CD14-positive monocyte (primary cell): Measurements from ENCODE around the gene GTF2H1. TPM values are rescaled to one million over a fixed set of nuclear protein-coding genes. Genes with fewer than 3 reads are reported as not detected.
"Not testable (repeated sequence)": the region's sequence is repeated elsewhere in the genome, so short reads cannot be mapped to it uniquely, and the experiment has no call there.

ENCODE experiments used
- DNase-seq, 3 donors: peaks; one replicate each; pipeline ENCODE4 v3.0.0-alpha.2; 2011 to 2022
- H2AFZ ChIP-seq: 2 replicates; pipeline ENCODE4 v1.6.0; 2012; ENCODE audit warnings: mild to moderate bottlenecking, low read depth, low read length, inconsistent platforms; ENCODE audit not compliant: insufficient read depth, poor library complexity, severe bottlenecking
- H3K27ac ChIP-seq, 2 donors: 1 replicate in 1 of 2; 2 replicates in 1 of 2; pipeline ENCODE4 v1.5.1; 2012 to 2013; ENCODE audit warnings: low read length in 2 of 2, control low read depth in 1 of 2, inconsistent platforms in 1 of 2, low read depth in 1 of 2, mild to moderate bottlenecking in 1 of 2
- H3K27me3 ChIP-seq, 2 donors: one replicate each; pipeline versions ENCODE4 v1.6.0 to v1.6.1; 2011 to 2013; ENCODE audit warnings: low read length in 2 of 2; ENCODE audit not compliant: control insufficient read depth in 2 of 2, insufficient read depth in 2 of 2
- H3K36me3 ChIP-seq, 2 donors: replicated peaks in 1 of 2; 1 replicate in 1 of 2; 2 replicates in 1 of 2; pipeline versions ENCODE4 v1.5.1 to v1.6.1; 2012 to 2013; ENCODE audit warnings: low read length in 2 of 2, control low read depth in 1 of 2, inconsistent platforms in 1 of 2, mild to moderate bottlenecking in 1 of 2; ENCODE audit not compliant: insufficient read depth in 2 of 2, control insufficient read depth in 1 of 2
- H3K4me1 ChIP-seq, 2 donors: 1 replicate in 1 of 2; 2 replicates in 1 of 2; pipeline versions ENCODE4 v1.5.1 to v1.6.1; 2012 to 2013; ENCODE audit warnings: low read length in 2 of 2, control low read depth in 1 of 2, inconsistent platforms in 1 of 2, mild to moderate bottlenecking in 1 of 2, moderate library complexity in 1 of 2; ENCODE audit not compliant: insufficient read depth in 2 of 2, control insufficient read depth in 1 of 2
- H3K4me2 ChIP-seq: replicated peaks from 2 replicates; pipeline ENCODE3; 2012; ENCODE audit warnings: low read length, moderate library complexity, mild to moderate bottlenecking; ENCODE audit not compliant: poor library complexity, severe bottlenecking; ENCODE audit errors: extremely low read depth
- H3K4me3 ChIP-seq, 3 experiments: fragments of 200-600 bp in 1 of 3; sonication (generic) in 1 of 3; replicated peaks in 1 of 3; 1 replicate in 2 of 3; 2 replicates in 1 of 3; pipeline ENCODE4 v1.5.1; 2011 to 2013; ENCODE audit warnings: low read length in 3 of 3, mild to moderate bottlenecking in 3 of 3, control low read depth in 2 of 3, low read depth in 2 of 3, inconsistent platforms in 1 of 3, moderate library complexity in 1 of 3
- H3K79me2 ChIP-seq: 2 replicates; pipeline ENCODE4 v1.6.0; 2012; ENCODE audit warnings: mild to moderate bottlenecking, control low read depth, inconsistent platforms, low read length, moderate library complexity; ENCODE audit not compliant: insufficient read depth
- H3K9ac ChIP-seq: 2 replicates; pipeline ENCODE4 v1.6.0; 2017; ENCODE audit warnings: low read length, mild to moderate bottlenecking; ENCODE audit not compliant: insufficient read depth, poor library complexity, severe bottlenecking
- H3K9me3 ChIP-seq, 2 donors: replicated peaks in 1 of 2; 1 replicate in 1 of 2; 2 replicates in 1 of 2; pipeline versions ENCODE4 v1.5.1 to v1.6.1; 2012 to 2013; ENCODE audit warnings: low read length in 2 of 2, control low read depth in 1 of 2; ENCODE audit not compliant: control insufficient read depth in 1 of 2, insufficient read depth in 1 of 2
- H4K20me1 ChIP-seq: 2 replicates; pipeline ENCODE4 v1.6.0; 2012; ENCODE audit warnings: mild to moderate bottlenecking, low read length, control low read depth, moderate library complexity; ENCODE audit not compliant: insufficient read depth
- H3K27ac Mint-ChIP-seq, 7 donors: one replicate each; pipeline ENCODE4 v1.8.0; 2020; ENCODE audit warnings: mild to moderate bottlenecking in 7 of 7, mixed read lengths in 7 of 7, moderate library complexity in 6 of 7, inconsistent platforms in 2 of 7
- H3K27me3 Mint-ChIP-seq, 3 donors: one replicate each; pipeline ENCODE4 v1.8.0; 2021 to 2022; ENCODE audit warnings: low read depth in 3 of 3, mild to moderate bottlenecking in 3 of 3, mixed read lengths in 3 of 3, moderate library complexity in 3 of 3, inconsistent platforms in 1 of 3
- H3K36me3 Mint-ChIP-seq, 2 donors: one replicate each; pipeline ENCODE4 v1.8.0; 2020; ENCODE audit warnings: mixed read lengths in 2 of 2, inconsistent platforms in 1 of 2, mild to moderate bottlenecking in 1 of 2
- H3K4me1 Mint-ChIP-seq: one replicate; pipeline ENCODE4 v1.8.0; 2020; ENCODE audit warnings: mild to moderate bottlenecking, mixed read lengths
- H3K4me3 Mint-ChIP-seq, 2 donors: one replicate each; pipeline ENCODE4 v1.8.0; 2020; ENCODE audit warnings: mild to moderate bottlenecking in 2 of 2, mixed read lengths in 2 of 2, moderate library complexity in 1 of 2
- H3K9me3 Mint-ChIP-seq, 7 donors: one replicate each; pipeline ENCODE4 v1.8.0; 2020 to 2022; ENCODE audit warnings: mixed read lengths in 7 of 7, mild to moderate bottlenecking in 6 of 7, moderate library complexity in 6 of 7, inconsistent platforms in 2 of 7
- WGBS: methylation state at CpG from one replicate; pipeline ENCODE4 v1.1.5; 2013; ENCODE audit warnings: missing lambda C conversion rate; ENCODE audit not compliant: insufficient coverage; 5-methylcytosine and 5-hydroxymethylcytosine counted together
- intact Hi-C, 2 donors: fragments of 100-400 bp; cut with micrococcal nuclease; formaldehyde crosslinking; loops; one replicate each; pipeline versions ENCODE4 v1.15.0 to v1.15.1; 2023
- polyA plus RNA-seq, 3 donors: library from polyadenylated mRNA; depleted of rRNA in 1 of 3; unstranded in 2 of 3; stranded (reverse) in 1 of 3; fragments of 300-500 nt in 2 of 3; fragments of >200 nt in 1 of 3; fragmentation: Illumina TruSeq in 2 of 3; gene quantifications; 1 replicate in 2 of 3; 2 replicates in 1 of 3; pipeline ENCODE4 v1.2.3, GENCODE V29; 2012 to 2021
- TF ChIP-seq, protein P1 (sequence below): fragments of 200-600 bp; IDR thresholded peaks from one replicate; pipeline ENCODE4 v1.8.0; 2022; ENCODE audit warnings: antibody characterized with exemption, mild to moderate bottlenecking

GTF2H1 gene
- polyA plus RNA-seq, 3 donors: 23.0 to 26.6 (median 26.2) TPM

GRCh38 chr11:18395735-18396504, 73.6 kb downstream of the GTF2H1 start:
- peak overlapping the region; percentile 94 to 98 (median 96) for H3K27ac Mint-ChIP-seq
- intact Hi-C loops: loop anchor here (2.0 to 10.0 kb wide), 6 partner anchors 73 to 239 kb away; partner anchors contain the start of genes GTF2H1 (in 2 of the 2), HPS5 (in 2 of the 2), SPTY2D1 (in 2 of the 2) and SAA2 (in 1 of the 2)
- Histone ChIP-seq H3K27me3 (no peaks in the 10 kb centered on the region), H3K27ac (peak overlapping the region; percentile 90 to 95), H2AFZ (peak overlapping the region; percentile 69), H4K20me1 (peaks cover 56% of the 10 kb centered on the region), H3K36me3 (peaks cover 36 to 43% of the 10 kb centered on the region in 2 donors), H3K4me3 (peak overlapping the region; percentile 78 to 93 (median 92)), H3K4me2 (peak overlapping the region; percentile 98), H3K9me3 (no peaks in the 10 kb centered on the region), H3K4me1 (peaks cover 20 to 28% of the 10 kb centered on the region in 2 donors), H3K9ac (peak overlapping the region; percentile 94), H3K79me2 (peaks cover 65% of the 10 kb centered on the region)
- no peaks in the 10 kb centered on the region for H3K9me3 Mint-ChIP-seq
- H3K4me3 Mint-ChIP-seq: peak overlapping the region; percentile 96 to 99
- TF ChIP-seq, protein P1, sequence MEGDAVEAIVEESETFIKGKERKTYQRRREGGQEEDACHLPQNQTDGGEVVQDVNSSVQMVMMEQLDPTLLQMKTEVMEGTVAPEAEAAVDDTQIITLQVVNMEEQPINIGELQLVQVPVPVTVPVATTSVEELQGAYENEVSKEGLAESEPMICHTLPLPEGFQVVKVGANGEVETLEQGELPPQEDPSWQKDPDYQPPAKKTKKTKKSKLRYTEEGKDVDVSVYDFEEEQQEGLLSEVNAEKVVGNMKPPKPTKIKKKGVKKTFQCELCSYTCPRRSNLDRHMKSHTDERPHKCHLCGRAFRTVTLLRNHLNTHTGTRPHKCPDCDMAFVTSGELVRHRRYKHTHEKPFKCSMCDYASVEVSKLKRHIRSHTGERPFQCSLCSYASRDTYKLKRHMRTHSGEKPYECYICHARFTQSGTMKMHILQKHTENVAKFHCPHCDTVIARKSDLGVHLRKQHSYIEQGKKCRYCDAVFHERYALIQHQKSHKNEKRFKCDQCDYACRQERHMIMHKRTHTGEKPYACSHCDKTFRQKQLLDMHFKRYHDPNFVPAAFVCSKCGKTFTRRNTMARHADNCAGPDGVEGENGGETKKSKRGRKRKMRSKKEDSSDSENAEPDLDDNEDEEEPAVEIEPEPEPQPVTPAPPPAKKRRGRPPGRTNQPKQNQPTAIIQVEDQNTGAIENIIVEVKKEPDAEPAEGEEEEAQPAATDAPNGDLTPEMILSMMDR: no peak
- H3K4me1 Mint-ChIP-seq: peaks cover 23% of the 10 kb centered on the region
- H3K36me3 Mint-ChIP-seq: peaks cover 35 to 42% of the 10 kb centered on the region in 2 donors
- WGBS: under 1% methylated on average over 43 of the region's 46 CpGs
- DNase-seq: peak; percentile 95 to 96 (median 95)
- peaks cover 0 to 3% (median 0%) of the 10 kb centered on the region in 3 donors for H3K27me3 Mint-ChIP-seq

GRCh38 chr11:18397921-18398320, 75.6 kb downstream of the GTF2H1 start:
- peaks cover 65% of the 10 kb centered on the region for H3K79me2 ChIP-seq
- no peak overlapping the region for H3K27ac Mint-ChIP-seq
- peaks cover 48 to 58% of the 10 kb centered on the region in 2 donors for H3K36me3 Mint-ChIP-seq

DNA sequence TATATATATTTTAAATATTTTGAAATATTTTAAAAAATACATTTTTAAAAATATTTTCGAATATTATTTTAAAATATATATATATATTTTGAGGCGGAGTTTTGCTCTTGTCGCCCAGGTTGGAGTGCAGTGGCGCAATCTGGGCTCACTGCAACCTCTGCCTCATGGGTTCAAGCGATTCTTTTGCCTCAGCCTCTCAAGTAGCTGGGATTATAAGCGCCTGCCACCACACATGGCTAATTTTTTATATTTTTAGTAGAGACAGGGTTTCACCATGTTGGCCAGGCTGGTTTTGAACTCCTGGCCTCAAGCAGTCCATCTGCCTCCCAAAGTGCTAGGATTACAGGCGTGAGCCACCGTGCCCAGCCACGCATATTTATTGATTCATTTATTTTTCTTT, 78.7 kb downstream of the GTF2H1 start:
- Histone ChIP-seq H3K36me3 (peaks cover 79 to 95% of the 10 kb centered on the region in 2 donors), H3K79me2 (peaks cover 43% of the 10 kb centered on the region), H4K20me1 (peaks cover 80% of the 10 kb centered on the region)
- H3K4me2 ChIP-seq, intact Hi-C loops, H3K9me3 Mint-ChIP-seq, H3K4me1 ChIP-seq, H3K27me3 ChIP-seq, H3K27ac Mint-ChIP-seq, H3K4me3 Mint-ChIP-seq, H3K4me1 Mint-ChIP-seq, DNase-seq, H2AFZ ChIP-seq, H3K27me3 Mint-ChIP-seq, H3K9ac ChIP-seq, H3K9me3 ChIP-seq, H3K27ac ChIP-seq, H3K4me3 ChIP-seq: not testable (repeated sequence)
- 100% methylated on average over 2 of the region's 9 CpGs for WGBS
- peaks cover 72 to 89% of the 10 kb centered on the region in 2 donors for H3K36me3 Mint-ChIP-seq

More at GRCh38 chr11:18397921-18398320, 75.6 kb downstream of the GTF2H1 start:
- H4K20me1 ChIP-seq: peaks cover 68% of the 10 kb centered on the region
- TF ChIP-seq, protein P1: no peak
- Mint-ChIP-seq H3K4me1 (peaks cover 19% of the 10 kb centered on the region), H3K4me3 (no peak overlapping the region), H3K27me3 (peaks cover 0 to 3% (median 0%) of the 10 kb centered on the region in 3 donors), H3K9me3 (no peaks in the 10 kb centered on the region)
- no peak overlapping the region for H3K9ac ChIP-seq
- H3K27me3 ChIP-seq: no peaks in the 10 kb centered on the region
- no CpG with 5 or more reads among the region's 3 CpGs for WGBS
- H3K4me3 ChIP-seq: no peak overlapping the region
- H3K27ac ChIP-seq: no peak overlapping the region
- no peak for DNase-seq
- no peak overlapping the region for H3K4me2 ChIP-seq
- no peak overlapping the region for H2AFZ ChIP-seq
- H3K4me1 ChIP-seq: peaks cover 18 to 28% of the 10 kb centered on the region in 2 donors
- H3K36me3 ChIP-seq: peaks cover 51 to 63% of the 10 kb centered on the region in 2 donors
- intact Hi-C loops: loop anchor here (5.0 to 10.0 kb wide), 5 partner anchors 76 to 237 kb away; partner anchors contain the start of genes SPTY2D1 (in 2 of the 2), GTF2H1 (in 1 of the 2), HPS5 (in 1 of the 2) and SAA2 (in 1 of the 2)
- no peaks in the 10 kb centered on the region for H3K9me3 ChIP-seq
